ENCODE results near the gene CFAP97D1.

DNA sequence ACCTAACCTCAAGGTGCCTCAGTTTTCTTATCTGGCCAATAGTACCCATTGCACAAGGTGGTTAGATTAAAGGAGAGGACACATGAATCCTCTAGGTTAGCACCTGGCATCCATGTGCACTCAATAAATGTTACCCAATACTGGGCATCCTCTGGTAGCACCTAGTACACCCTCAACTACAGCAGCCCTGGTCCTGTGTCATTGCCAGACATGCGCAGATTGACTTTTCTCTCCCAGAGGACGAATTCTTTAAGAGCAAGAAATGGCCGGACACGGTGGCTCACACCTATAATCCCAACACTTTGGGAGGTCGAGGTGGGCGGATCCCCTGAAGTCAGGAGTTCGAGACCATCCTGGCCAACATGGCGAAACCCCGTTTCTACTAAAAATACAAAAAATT lies 8.8 kb upstream of the CFAP97D1 start:
- TF ChIP-seq, protein P1, sequence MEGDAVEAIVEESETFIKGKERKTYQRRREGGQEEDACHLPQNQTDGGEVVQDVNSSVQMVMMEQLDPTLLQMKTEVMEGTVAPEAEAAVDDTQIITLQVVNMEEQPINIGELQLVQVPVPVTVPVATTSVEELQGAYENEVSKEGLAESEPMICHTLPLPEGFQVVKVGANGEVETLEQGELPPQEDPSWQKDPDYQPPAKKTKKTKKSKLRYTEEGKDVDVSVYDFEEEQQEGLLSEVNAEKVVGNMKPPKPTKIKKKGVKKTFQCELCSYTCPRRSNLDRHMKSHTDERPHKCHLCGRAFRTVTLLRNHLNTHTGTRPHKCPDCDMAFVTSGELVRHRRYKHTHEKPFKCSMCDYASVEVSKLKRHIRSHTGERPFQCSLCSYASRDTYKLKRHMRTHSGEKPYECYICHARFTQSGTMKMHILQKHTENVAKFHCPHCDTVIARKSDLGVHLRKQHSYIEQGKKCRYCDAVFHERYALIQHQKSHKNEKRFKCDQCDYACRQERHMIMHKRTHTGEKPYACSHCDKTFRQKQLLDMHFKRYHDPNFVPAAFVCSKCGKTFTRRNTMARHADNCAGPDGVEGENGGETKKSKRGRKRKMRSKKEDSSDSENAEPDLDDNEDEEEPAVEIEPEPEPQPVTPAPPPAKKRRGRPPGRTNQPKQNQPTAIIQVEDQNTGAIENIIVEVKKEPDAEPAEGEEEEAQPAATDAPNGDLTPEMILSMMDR (IDR thresholded peaks at IDR 0.05): no peak
- no peak for TF ChIP-seq POLR2A (IDR thresholded peaks at IDR 0.05)
- no peak for TF ChIP-seq POLR2AphosphoS5 (IDR thresholded peaks at IDR 0.05)
- no peak for TF ChIP-seq EP300 (IDR thresholded peaks at IDR 0.05; ENCODE audit: low read depth)

Data from transverse colon (tissue), 4 donors.